ENCODE results near the gene CERT1.

- TF ChIP-seq CTCF (IDR thresholded peaks at IDR 0.05; ENCODE audit: extremely low read depth in 1 of 2, insufficient read depth in 1 of 2, low read depth in 1 of 2, low read length in 2 of 2) (no peak), EZH2 (IDR thresholded peaks at IDR 0.05; ENCODE audit: borderline replicate concordance, low read depth, low read length, severe bottlenecking) (no peak)
Observed at GRCh38 chr5:75446068-75446467, 65.4 kb downstream of the CERT1 start.

Measured in endothelial cell of umbilical vein (primary cell).